Astrocyte (in vitro differentiated cells and primary cell): ENCODE measurements around the gene GATC. TPM values are rescaled to one million over a fixed set of nuclear protein-coding genes. Genes with fewer than 3 reads are reported as not detected.

ENCODE experiments used
- DNase-seq: peaks from one replicate; pipeline ENCODE4 v3.0.0-alpha.2; 2010; ENCODE audit warnings: low read depth
- FAIRE-seq: peaks from 2 replicates; lab custom pipeline; 2011; peaks lifted over from hg19 to GRCh38; lab: Jason Lieb, UNC
- H2AFZ ChIP-seq: 2 replicates; pipeline ENCODE4 v1.6.0; 2012; ENCODE audit warnings: low read depth, low read length, inconsistent platforms
- H3K27ac ChIP-seq: 2 replicates; pipeline ENCODE4 v1.5.1; 2011; ENCODE audit warnings: low read depth, low read length, inconsistent platforms
- H3K27me3 ChIP-seq: 2 replicates; pipeline ENCODE4 v1.6.0; 2011; ENCODE audit warnings: low read length, inconsistent platforms; ENCODE audit not compliant: insufficient read depth
- H3K36me3 ChIP-seq: 2 replicates; pipeline ENCODE4 v1.5.1; 2011; ENCODE audit warnings: low read length, inconsistent platforms; ENCODE audit not compliant: insufficient read depth
- H3K4me1 ChIP-seq: 2 replicates; pipeline ENCODE4 v1.5.1; 2011; ENCODE audit warnings: low read length, inconsistent platforms; ENCODE audit not compliant: insufficient read depth
- H3K4me2 ChIP-seq: 2 replicates; pipeline ENCODE4 v1.6.0; 2012; ENCODE audit warnings: low read length, inconsistent platforms
- H3K4me3 ChIP-seq: 2 replicates; pipeline ENCODE4 v1.5.1; 2011; ENCODE audit warnings: low read depth, mild to moderate bottlenecking, low read length, inconsistent platforms; ENCODE audit not compliant: insufficient read depth
- H3K79me2 ChIP-seq: 2 replicates; pipeline ENCODE4 v1.6.0; 2012; ENCODE audit warnings: mild to moderate bottlenecking, low read length, inconsistent platforms; ENCODE audit not compliant: insufficient read depth
- H3K9ac ChIP-seq: 2 replicates; pipeline ENCODE4 v1.6.0; 2012; ENCODE audit warnings: mild to moderate bottlenecking, low read length, inconsistent platforms
- H3K9me3 ChIP-seq: 2 replicates; pipeline ENCODE4 v1.5.1; 2012; ENCODE audit warnings: low read depth, mild to moderate bottlenecking, low read length, inconsistent platforms; ENCODE audit not compliant: insufficient read depth
- H4K20me1 ChIP-seq: 2 replicates; pipeline ENCODE4 v1.6.0; 2012; ENCODE audit warnings: low read length, inconsistent platforms; ENCODE audit not compliant: insufficient read depth
- H3K27ac Mint-ChIP-seq: one replicate; pipeline ENCODE4 v1.8.0; 2021; ENCODE audit warnings: mild to moderate bottlenecking, mixed read lengths; ENCODE audit not compliant: unreplicated experiment
- H3K27me3 Mint-ChIP-seq: one replicate; pipeline ENCODE4 v1.8.0; 2021; ENCODE audit warnings: low read depth, mixed read lengths; ENCODE audit not compliant: unreplicated experiment
- H3K36me3 Mint-ChIP-seq: one replicate; pipeline ENCODE4 v1.8.0; 2021; ENCODE audit warnings: low read depth, mixed read lengths; ENCODE audit not compliant: unreplicated experiment
- H3K4me1 Mint-ChIP-seq: one replicate; pipeline ENCODE4 v1.8.0; 2021; ENCODE audit warnings: low read depth, mixed read lengths; ENCODE audit not compliant: unreplicated experiment
- H3K4me3 Mint-ChIP-seq: one replicate; pipeline ENCODE4 v1.8.0; 2021; ENCODE audit warnings: mild to moderate bottlenecking, moderate library complexity, mixed read lengths; ENCODE audit not compliant: unreplicated experiment
- H3K9me3 Mint-ChIP-seq: one replicate; pipeline ENCODE4 v1.8.0; 2021; ENCODE audit warnings: mild to moderate bottlenecking, mixed read lengths; ENCODE audit not compliant: unreplicated experiment
- EZH2 ChIP-seq: IDR thresholded peaks from 2 replicates; pipeline ENCODE4 v1.6.1; 2012; ENCODE audit warnings: mild to moderate bottlenecking, low read length, inconsistent platforms; ENCODE audit not compliant: insufficient read depth
- total RNA-seq: library from RNA; stranded (reverse); gene quantifications from 2 replicates; pipeline ENCODE4 v1.2.1, GENCODE V29; 2021
- TF ChIP-seq, protein P1 (sequence below): IDR thresholded peaks from 2 replicates; pipeline ENCODE4 v1.5.1; 2011; ENCODE audit warnings: low read depth, mild to moderate bottlenecking, inconsistent platforms, low read length, moderate library complexity; ENCODE audit not compliant: insufficient read depth

Gene GATC
- total RNA-seq, 1 donor from 2014 or later = 28.8 TPM

DNA sequence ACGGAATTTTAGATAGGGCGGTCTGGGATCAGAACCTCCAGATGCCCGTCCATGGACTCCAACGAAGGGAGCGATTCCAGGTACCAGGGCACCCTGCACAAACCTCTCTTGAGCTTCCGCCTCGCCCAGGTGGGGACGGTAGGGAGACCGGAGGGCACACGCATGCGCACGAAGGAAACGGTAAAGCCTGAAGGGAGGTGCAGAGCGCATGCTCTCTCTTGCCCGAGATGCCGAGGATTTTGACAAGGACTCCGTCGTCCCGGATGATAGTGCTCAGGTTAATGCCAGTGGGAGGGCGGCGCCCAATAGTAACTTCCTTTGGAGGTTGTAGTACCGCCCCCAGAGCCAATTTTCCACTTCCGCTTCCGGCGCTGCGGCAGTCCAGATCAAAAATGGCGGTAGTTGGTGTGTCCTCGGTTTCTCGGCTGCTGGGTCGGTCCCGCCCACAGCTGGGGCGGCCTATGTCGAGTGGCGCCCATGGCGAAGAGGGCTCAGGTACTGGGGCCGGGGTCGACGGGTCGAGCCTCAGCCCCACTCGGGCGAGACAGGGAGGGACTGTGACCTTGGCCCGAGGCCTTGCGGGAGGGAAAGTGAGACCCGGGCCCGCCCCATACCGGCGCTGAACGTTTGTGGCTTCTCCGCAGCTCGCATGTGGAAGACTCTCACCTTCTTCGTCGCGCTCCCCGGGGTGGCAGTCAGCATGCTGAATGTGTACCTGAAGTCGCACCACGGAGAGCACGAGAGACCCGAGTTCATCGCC lies 8.3 kb upstream of the GATC start, which contains the start of gene COX6A1:
Gene COX6A1, plus strand, starts transcription at position 379 of the 760 bp plus-strand sequence. Its CDS starts 14 bp downstream, at position 393.
- Histone ChIP-seq H3K4me1 (peaks cover 13% of the 10 kb centered on the region), H3K36me3 (peaks cover 15% of the 10 kb centered on the region), H3K79me2 (peaks cover 44% of the 10 kb centered on the region), H3K9me3 (no peaks in the 10 kb centered on the region), H3K9ac (peak within 1 kb of the TSS; percentile 89), H3K27me3 (no peaks in the 10 kb centered on the region), H3K4me3 (peak within 1 kb of the TSS; percentile 88), H3K27ac (peak within 1 kb of the TSS; percentile 68), H4K20me1 (peaks cover 24% of the 10 kb centered on the region), H2AFZ (peak within 1 kb of the TSS; percentile 99), H3K4me2 (peak within 1 kb of the TSS; percentile 95)
- peaks cover 2% of the 10 kb centered on the region for H3K36me3 Mint-ChIP-seq
- peak within 1 kb of the TSS; percentile 97 for H3K4me3 Mint-ChIP-seq
- peak within 1 kb of the TSS; percentile 89 for H3K27ac Mint-ChIP-seq
- no peak for FAIRE-seq
- no peaks in the 10 kb centered on the region for H3K27me3 Mint-ChIP-seq
- DNase-seq = peak; percentile 95
- TF ChIP-seq, protein P1, sequence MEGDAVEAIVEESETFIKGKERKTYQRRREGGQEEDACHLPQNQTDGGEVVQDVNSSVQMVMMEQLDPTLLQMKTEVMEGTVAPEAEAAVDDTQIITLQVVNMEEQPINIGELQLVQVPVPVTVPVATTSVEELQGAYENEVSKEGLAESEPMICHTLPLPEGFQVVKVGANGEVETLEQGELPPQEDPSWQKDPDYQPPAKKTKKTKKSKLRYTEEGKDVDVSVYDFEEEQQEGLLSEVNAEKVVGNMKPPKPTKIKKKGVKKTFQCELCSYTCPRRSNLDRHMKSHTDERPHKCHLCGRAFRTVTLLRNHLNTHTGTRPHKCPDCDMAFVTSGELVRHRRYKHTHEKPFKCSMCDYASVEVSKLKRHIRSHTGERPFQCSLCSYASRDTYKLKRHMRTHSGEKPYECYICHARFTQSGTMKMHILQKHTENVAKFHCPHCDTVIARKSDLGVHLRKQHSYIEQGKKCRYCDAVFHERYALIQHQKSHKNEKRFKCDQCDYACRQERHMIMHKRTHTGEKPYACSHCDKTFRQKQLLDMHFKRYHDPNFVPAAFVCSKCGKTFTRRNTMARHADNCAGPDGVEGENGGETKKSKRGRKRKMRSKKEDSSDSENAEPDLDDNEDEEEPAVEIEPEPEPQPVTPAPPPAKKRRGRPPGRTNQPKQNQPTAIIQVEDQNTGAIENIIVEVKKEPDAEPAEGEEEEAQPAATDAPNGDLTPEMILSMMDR = no peak
- no peak for TF ChIP-seq EZH2
- H3K4me1 Mint-ChIP-seq = peaks cover 2% of the 10 kb centered on the region
- H3K9me3 Mint-ChIP-seq = no peaks in the 10 kb centered on the region

DNA sequence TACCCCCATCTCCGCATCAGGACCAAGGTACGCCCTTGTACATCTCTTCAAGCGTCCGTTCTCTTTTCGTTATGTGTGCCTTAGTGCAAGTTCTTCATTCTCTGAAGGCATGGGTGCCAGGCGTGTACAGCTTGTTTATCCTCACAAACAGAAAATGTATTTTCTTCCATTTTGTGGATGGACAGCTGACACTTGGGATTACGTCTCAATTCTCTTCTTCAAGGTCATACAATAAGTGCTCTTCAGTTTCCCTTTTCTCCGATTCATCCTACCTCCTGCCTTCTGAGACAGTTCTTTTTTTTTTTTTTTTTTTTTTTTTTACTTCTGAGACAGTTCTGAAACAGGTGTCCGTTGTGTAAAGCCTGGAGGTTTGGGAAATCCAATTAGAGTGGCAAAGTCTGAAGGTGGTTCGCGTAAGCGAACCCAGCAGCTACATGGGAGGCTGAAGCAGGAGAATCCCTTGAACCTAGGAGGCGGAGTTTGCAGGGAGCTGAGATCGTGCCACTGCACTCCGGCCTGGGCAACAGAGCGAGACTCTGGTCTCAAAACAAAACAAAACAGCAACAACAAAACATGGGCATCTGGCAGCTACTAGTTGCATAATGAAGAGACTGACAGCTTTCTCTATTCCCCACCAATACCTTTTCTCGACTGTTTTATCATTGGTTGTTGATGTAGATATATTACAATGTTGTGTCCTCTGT lies 7.6 kb upstream of the GATC start:
- peaks cover 13% of the 10 kb centered on the region for H3K4me1 ChIP-seq
- no peak for FAIRE-seq
- peaks cover 18% of the 10 kb centered on the region for H3K36me3 ChIP-seq
- H3K9ac ChIP-seq = peak overlapping the region; percentile 89
- peak overlapping the region; percentile 68 for H3K27ac ChIP-seq
- no peaks in the 10 kb centered on the region for H3K27me3 Mint-ChIP-seq
- H3K79me2 ChIP-seq = peaks cover 50% of the 10 kb centered on the region
- H4K20me1 ChIP-seq = peaks cover 27% of the 10 kb centered on the region
- peak overlapping the region; percentile 97 for H3K4me3 Mint-ChIP-seq
- H3K9me3 ChIP-seq = no peaks in the 10 kb centered on the region
- H2AFZ ChIP-seq = peak overlapping the region; percentile 99
- H3K27me3 ChIP-seq = no peaks in the 10 kb centered on the region
- TF ChIP-seq, protein P1 = no peak
- no peak for TF ChIP-seq EZH2
- peaks cover 2% of the 10 kb centered on the region for H3K4me1 Mint-ChIP-seq
- no peak for DNase-seq
- H3K4me2 ChIP-seq = peak overlapping the region; percentile 95
- H3K9me3 Mint-ChIP-seq = no peaks in the 10 kb centered on the region
- peaks cover 3% of the 10 kb centered on the region for H3K36me3 Mint-ChIP-seq
- H3K27ac Mint-ChIP-seq = no peak overlapping the region
- peak overlapping the region; percentile 88 for H3K4me3 ChIP-seq
